H9 (cell line): ENCODE data around the gene GALNT7. TPM values are rescaled to one million over a fixed set of nuclear protein-coding genes. Genes with fewer than 3 reads are reported as not detected.

ENCODE experiments used
- DNase-seq: peaks from one replicate; pipeline ENCODE4 v3.0.0-alpha.2; 2017
- H2AFZ ChIP-seq: one replicate; pipeline ENCODE4 v1.6.1; 2013; ENCODE audit warnings: mild to moderate bottlenecking, low read length, control low read depth, moderate library complexity
- H2AK5ac ChIP-seq: 2 replicates; pipeline ENCODE4 v1.6.1; 2013; ENCODE audit warnings: low read length, control low read depth, mixed read lengths; ENCODE audit not compliant: insufficient read length
- H2BK120ac ChIP-seq: one replicate; pipeline ENCODE4 v1.6.1; 2013; ENCODE audit warnings: low read depth, mild to moderate bottlenecking, low read length, control low read depth, inconsistent platforms; ENCODE audit not compliant: poor library complexity, severe bottlenecking
- H2BK12ac ChIP-seq: 2 replicates; pipeline ENCODE4 v1.6.1; 2013; ENCODE audit warnings: low read length, control low read depth, mixed read lengths, low read depth; ENCODE audit not compliant: insufficient read length
- H2BK15ac ChIP-seq: 2 replicates; pipeline ENCODE4 v1.6.1; 2013; ENCODE audit warnings: low read depth, low read length, control low read depth
- H2BK20ac ChIP-seq: one replicate; pipeline ENCODE4 v1.6.1; 2013; ENCODE audit warnings: low read depth, mild to moderate bottlenecking, low read length, control low read depth, inconsistent platforms; ENCODE audit not compliant: poor library complexity, severe bottlenecking
- H2BK5ac ChIP-seq: 2 replicates; pipeline ENCODE4 v1.6.1; 2013; ENCODE audit warnings: low read length, control low read depth, mixed read lengths; ENCODE audit not compliant: insufficient read length
- H3K14ac ChIP-seq: 2 replicates; pipeline ENCODE4 v1.6.1; 2013; ENCODE audit warnings: low read length, control low read depth; ENCODE audit not compliant: insufficient read depth
- H3K18ac ChIP-seq: 2 replicates; pipeline ENCODE4 v1.6.1; 2013; ENCODE audit warnings: low read depth, mild to moderate bottlenecking, mixed read lengths, low read length, control low read depth; ENCODE audit not compliant: insufficient read length
- H3K23ac ChIP-seq: 2 replicates; pipeline ENCODE4 v1.6.1; 2013; ENCODE audit warnings: low read length, control low read depth, mixed read lengths, low read depth; ENCODE audit not compliant: insufficient read length
- H3K23me2 ChIP-seq: 2 replicates; pipeline ENCODE4 v1.6.1; 2013; ENCODE audit warnings: low read depth, mild to moderate bottlenecking, mixed read lengths, low read length, control low read depth; ENCODE audit not compliant: insufficient read length, poor library complexity, severe bottlenecking
- H3K27ac ChIP-seq: 2 replicates; pipeline ENCODE4 v1.5.1; 2013; ENCODE audit warnings: low read length, control low read depth, mixed read lengths, low read depth; ENCODE audit not compliant: insufficient read length
- H3K27me3 ChIP-seq: 2 replicates; pipeline ENCODE4 v1.6.1; 2013; ENCODE audit warnings: low read length, control low read depth, inconsistent platforms; ENCODE audit not compliant: insufficient read depth
- H3K4ac ChIP-seq: 2 replicates; pipeline ENCODE4 v1.6.1; 2013; ENCODE audit warnings: low read depth, mild to moderate bottlenecking, control low read depth, inconsistent platforms, low read length, moderate library complexity
- H3K4me1 ChIP-seq: 2 replicates; pipeline ENCODE4 v1.6.1; 2013; ENCODE audit warnings: low read length, control low read depth, inconsistent platforms; ENCODE audit not compliant: insufficient read depth
- H3K4me2 ChIP-seq: 2 replicates; pipeline ENCODE4 v1.6.1; 2013; ENCODE audit warnings: low read length, control low read depth, mixed read lengths; ENCODE audit not compliant: insufficient read length, insufficient read depth
- H3K56ac ChIP-seq: 2 replicates; pipeline ENCODE4 v1.6.1; 2013; ENCODE audit warnings: low read depth, mild to moderate bottlenecking, mixed read lengths, low read length, control low read depth; ENCODE audit not compliant: insufficient read length
- H3K79me1 ChIP-seq: 2 replicates; pipeline ENCODE4 v1.6.1; 2013; ENCODE audit warnings: low read depth, mild to moderate bottlenecking, moderate library complexity, low read length, control low read depth, inconsistent platforms; ENCODE audit not compliant: insufficient read depth, poor library complexity, severe bottlenecking
- H3K79me2 ChIP-seq: 2 replicates; pipeline ENCODE4 v1.6.1; 2013; ENCODE audit warnings: low read length, control low read depth, inconsistent platforms; ENCODE audit not compliant: insufficient read depth
- H3K9ac ChIP-seq: 2 replicates; pipeline ENCODE4 v1.6.1; 2013; ENCODE audit warnings: low read length, control low read depth, mixed read lengths; ENCODE audit not compliant: insufficient read length; ENCODE audit errors: extremely low read depth
- H3K9me3 ChIP-seq: one replicate; pipeline ENCODE4 v1.6.1; 2013; ENCODE audit warnings: low read depth, low read length, inconsistent platforms; ENCODE audit not compliant: control insufficient read depth
- H3T11ph ChIP-seq: one replicate; pipeline ENCODE4 v1.6.1; 2013; ENCODE audit warnings: mild to moderate bottlenecking, low read length, control low read depth, inconsistent platforms
- H4K20me1 ChIP-seq: one replicate; pipeline ENCODE4 v1.6.1; 2013; ENCODE audit not compliant: control insufficient read depth, insufficient read length, insufficient read depth
- H4K5ac ChIP-seq: 2 replicates; pipeline ENCODE4 v1.6.1; 2013; ENCODE audit warnings: low read depth, mild to moderate bottlenecking, mixed read lengths, low read length, control low read depth; ENCODE audit not compliant: insufficient read length
- H4K8ac ChIP-seq: replicated peaks from 2 replicates; pipeline ENCODE4 v1.6.1; 2013; ENCODE audit warnings: low read length, control low read depth, mixed read lengths, low read depth; ENCODE audit not compliant: insufficient read length
- H4K91ac ChIP-seq: 2 replicates; pipeline ENCODE4 v1.6.1; 2013; ENCODE audit warnings: low read depth, mild to moderate bottlenecking, moderate library complexity, mixed read lengths, low read length, control low read depth; ENCODE audit not compliant: insufficient read length
- H3K27ac Mint-ChIP-seq, 3 experiments: 2 replicates in 2 of 3; 3 replicates in 1 of 3; pipeline ENCODE4 v1.8.0; 2020 to 2021; ENCODE audit warnings: mixed read lengths in 3 of 3, mild to moderate bottlenecking in 1 of 3, moderate library complexity in 1 of 3
- H3K27me3 Mint-ChIP-seq: 2 replicates; pipeline ENCODE4 v1.8.0; 2021; ENCODE audit warnings: low read depth, mild to moderate bottlenecking, moderate library complexity, mixed read lengths
- H3K36me3 Mint-ChIP-seq, 3 experiments: 2 replicates in 2 of 3; 3 replicates in 1 of 3; pipeline ENCODE4 v1.8.0; 2020 to 2021; ENCODE audit warnings: low read depth in 3 of 3, mixed read lengths in 3 of 3; ENCODE audit not compliant: insufficient read depth in 1 of 3
- H3K4me1 Mint-ChIP-seq, 2 experiments: 2 replicates each; pipeline ENCODE4 v1.8.0; 2020; ENCODE audit warnings: mixed read lengths in 2 of 2
- H3K4me3 Mint-ChIP-seq, 2 experiments: 2 replicates in 1 of 2; 3 replicates in 1 of 2; pipeline ENCODE4 v1.8.0; 2020 to 2021; ENCODE audit warnings: mild to moderate bottlenecking in 2 of 2, mixed read lengths in 2 of 2, moderate library complexity in 1 of 2
- H3K9me3 Mint-ChIP-seq, 2 experiments: 2 replicates in 1 of 2; 3 replicates in 1 of 2; pipeline ENCODE4 v1.8.0; 2020; ENCODE audit warnings: mild to moderate bottlenecking in 2 of 2, mixed read lengths in 2 of 2, moderate library complexity in 1 of 2
- WGBS: extraction: QIAGEN DNeasy Blood & Tissue Kit; methylation state at CpG from one replicate; pipeline ENCODE4 v1.1.7; 2013; ENCODE audit warnings: missing lambda C conversion rate, low lambda C conversion rate, mixed read lengths; ENCODE audit not compliant: insufficient read length; ENCODE audit errors: extremely low coverage; 5-methylcytosine and 5-hydroxymethylcytosine counted together
- total RNA-seq: library from RNA; stranded (reverse); gene quantifications from 2 replicates; pipeline ENCODE4 v1.2.1, GENCODE V29; 2021
- TF ChIP-seq, protein P1 (sequence below): fragments of 200-600 bp; sonication (generic); conservative IDR thresholded peaks from 3 replicates; pipeline ENCODE4 v1.8.0; 2021; ENCODE audit warnings: antibody characterized with exemption, mild to moderate bottlenecking

Gene GALNT7
- total RNA-seq, 1 experiment from 2014 or later, result 57.3 TPM

DNA sequence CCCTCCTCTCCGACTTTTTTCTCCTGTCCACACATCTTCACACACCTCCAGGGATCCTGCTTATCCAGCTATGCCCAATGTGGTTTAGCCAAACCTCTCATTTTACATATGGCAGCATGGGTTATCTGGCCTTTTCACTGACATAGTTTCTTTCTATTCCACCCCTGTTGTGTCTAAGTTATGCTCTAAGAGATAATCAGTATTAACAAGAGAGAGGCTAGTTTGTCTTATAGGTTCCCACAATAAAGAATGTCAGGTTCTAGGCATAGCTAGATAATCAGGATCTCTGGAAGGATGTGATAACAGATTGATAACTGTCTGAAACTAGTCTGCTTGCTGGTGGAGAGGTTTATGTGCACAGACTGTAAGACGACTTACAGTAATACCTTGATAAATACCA, 7.7 kb upstream of the GALNT7 start:
- Histone ChIP-seq H3K9ac (no peak overlapping the region), H2BK15ac (no peak overlapping the region), H2AFZ (no peak overlapping the region), H3K4ac (no peak overlapping the region), H3K27ac (no peak overlapping the region), H4K20me1 (no peaks in the 10 kb centered on the region), H2BK120ac (no peak overlapping the region), H4K8ac (no peak overlapping the region), H3T11ph (no peak overlapping the region), H3K14ac (no peak overlapping the region), H3K9me3 (no peaks in the 10 kb centered on the region), H3K79me2 (no peaks in the 10 kb centered on the region), H3K18ac (no peak overlapping the region), H2AK5ac (no peak overlapping the region), H3K4me2 (no peak overlapping the region), H2BK20ac (no peak overlapping the region), H2BK5ac (no peak overlapping the region), H3K56ac (no peak overlapping the region), H2BK12ac (no peak overlapping the region), H3K4me1 (no peaks in the 10 kb centered on the region), H3K23me2 (no peaks in the 10 kb centered on the region), H4K91ac (no peak overlapping the region), H3K27me3 (no peaks in the 10 kb centered on the region), H3K23ac (no peak overlapping the region), H4K5ac (no peak overlapping the region), H3K79me1 (no peaks in the 10 kb centered on the region)
- H3K4me3 Mint-ChIP-seq, result no peak overlapping the region
- TF ChIP-seq, protein P1, sequence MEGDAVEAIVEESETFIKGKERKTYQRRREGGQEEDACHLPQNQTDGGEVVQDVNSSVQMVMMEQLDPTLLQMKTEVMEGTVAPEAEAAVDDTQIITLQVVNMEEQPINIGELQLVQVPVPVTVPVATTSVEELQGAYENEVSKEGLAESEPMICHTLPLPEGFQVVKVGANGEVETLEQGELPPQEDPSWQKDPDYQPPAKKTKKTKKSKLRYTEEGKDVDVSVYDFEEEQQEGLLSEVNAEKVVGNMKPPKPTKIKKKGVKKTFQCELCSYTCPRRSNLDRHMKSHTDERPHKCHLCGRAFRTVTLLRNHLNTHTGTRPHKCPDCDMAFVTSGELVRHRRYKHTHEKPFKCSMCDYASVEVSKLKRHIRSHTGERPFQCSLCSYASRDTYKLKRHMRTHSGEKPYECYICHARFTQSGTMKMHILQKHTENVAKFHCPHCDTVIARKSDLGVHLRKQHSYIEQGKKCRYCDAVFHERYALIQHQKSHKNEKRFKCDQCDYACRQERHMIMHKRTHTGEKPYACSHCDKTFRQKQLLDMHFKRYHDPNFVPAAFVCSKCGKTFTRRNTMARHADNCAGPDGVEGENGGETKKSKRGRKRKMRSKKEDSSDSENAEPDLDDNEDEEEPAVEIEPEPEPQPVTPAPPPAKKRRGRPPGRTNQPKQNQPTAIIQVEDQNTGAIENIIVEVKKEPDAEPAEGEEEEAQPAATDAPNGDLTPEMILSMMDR, result no peak
- WGBS, result no CpG with 5 or more reads among the region's 2 CpGs
- DNase-seq, result no peak
- H3K9me3 Mint-ChIP-seq, result no peaks in the 10 kb centered on the region
- no peaks in the 10 kb centered on the region for H3K27me3 Mint-ChIP-seq
- H3K27ac Mint-ChIP-seq, result no peak overlapping the region
- H3K36me3 Mint-ChIP-seq, result peaks cover 7 to 13% (median 8%) of the 10 kb centered on the region in 3 experiments; a peak in 5 of 7 replicates
- H3K4me1 Mint-ChIP-seq, result peaks cover 5 to 8% of the 10 kb centered on the region in 2 experiments
